K562 (cell line): ENCODE results near the gene PRKCE. TPM values are rescaled to one million over a fixed set of nuclear protein-coding genes. Genes with fewer than 3 reads are reported as not detected.

Experiments used
- ATAC-seq: fragments of 200-7000 bp; cut with Tn5 transposase; 3 replicates; pipeline ENCODE4 v1.9.1; 2020; ENCODE audit warnings: moderate library complexity
- BruUV-seq: library from RNA; stranded (reverse); fragments of 400-500 nt; replicated peaks from 2 replicates; lab custom pipeline; 2021; lab: Mats Ljungman, UMichigan
- CTCF ChIA-PET: fragments of 300-600 bp; formaldehyde crosslinking; extraction: SDS; loops from one replicate; lab custom pipeline; 2021; ENCODE audit warnings: low intra/inter-chr PET ratio; lab: Yijun Ruan, JAX
- POLR2A ChIA-PET: fragments of 300-600, 350-650 bp; sonication (Branson Sonifier 250); formaldehyde crosslinking; extraction: SDS; loops from one replicate; lab custom pipeline; 2021; ENCODE audit warnings: antibody characterized with exemption, inconsistent platforms; lab: Yijun Ruan, JAX
- DNase-seq, 4 experiments: peaks; one replicate each; pipeline versions ENCODE4 v3.0.0 to v3.0.0-alpha.2; 2011 to 2018; ENCODE audit warnings: low spot score in 3 of 4, mixed read lengths in 3 of 4; ENCODE audit errors: extremely low read depth in 1 of 4
- FAIRE-seq: peaks from 2 replicates; lab custom pipeline; 2011; peaks lifted over from hg19 to GRCh38; lab: Jason Lieb, UNC
- H2AFZ ChIP-seq: 2 replicates; pipeline ENCODE4 v1.6.0; 2011; ENCODE audit warnings: low read depth, low read length, control low read depth, inconsistent platforms
- H3K27ac ChIP-seq: fragments of 200-600 bp; 3 replicates; pipeline ENCODE4 v1.8.0; 2011; ENCODE audit warnings: low read depth, mild to moderate bottlenecking, control low read depth, inconsistent platforms, low read length, moderate library complexity, mixed read lengths; ENCODE audit errors: extremely low read depth
- H3K27me3 ChIP-seq, 2 experiments: fragments of 300-600 bp in 1 of 2; 2 replicates in 1 of 2; 3 replicates in 1 of 2; pipeline versions ENCODE4 v1.6.0 to v1.8.0; 2011; ENCODE audit warnings: inconsistent platforms in 2 of 2, low read length in 2 of 2, mild to moderate bottlenecking in 1 of 2, mixed read lengths in 1 of 2, moderate library complexity in 1 of 2; ENCODE audit not compliant: control insufficient read depth in 2 of 2, insufficient read depth in 2 of 2
- H3K36me3 ChIP-seq: fragments of 300-600 bp; 3 replicates; pipeline ENCODE4 v1.8.0; 2011; ENCODE audit warnings: mild to moderate bottlenecking, low read length, inconsistent platforms; ENCODE audit not compliant: control insufficient read depth, insufficient read depth
- H3K4me1 ChIP-seq, 2 experiments: fragments of 200-600 bp in 1 of 2; replicated peaks in 1 of 2; 2 replicates in 1 of 2; 3 replicates in 1 of 2; pipeline versions ENCODE4 v1.5.1 to v1.8.0; 2011; ENCODE audit warnings: inconsistent platforms in 2 of 2, low read length in 2 of 2, mild to moderate bottlenecking in 1 of 2, mixed read lengths in 1 of 2, moderate library complexity in 1 of 2; ENCODE audit not compliant: control insufficient read depth in 2 of 2, insufficient read depth in 2 of 2
- H3K4me2 ChIP-seq: 2 replicates; pipeline ENCODE4 v1.6.1; 2011; ENCODE audit warnings: low read length, control low read depth, inconsistent platforms, mixed read lengths; ENCODE audit not compliant: insufficient read depth
- H3K4me3 ChIP-seq: fragments of 200-600 bp; sonication (generic), shearing (Covaris generic); 2 replicates; pipeline ENCODE4 v1.5.1; 2016; ENCODE audit warnings: control low read depth, inconsistent platforms
- H3K79me2 ChIP-seq: fragments of 200-600 bp; 3 replicates; pipeline ENCODE4 v1.8.0; 2011; ENCODE audit warnings: low read length, inconsistent platforms; ENCODE audit not compliant: control insufficient read depth, insufficient read depth
- H3K9ac ChIP-seq, 2 experiments: 2 replicates each; pipeline versions ENCODE4 v1.6.0 to v1.6.1; 2011; ENCODE audit warnings: low read depth in 2 of 2, low read length in 2 of 2, control low read depth in 1 of 2, inconsistent platforms in 1 of 2, mild to moderate bottlenecking in 1 of 2, mixed read lengths in 1 of 2; ENCODE audit not compliant: insufficient read depth in 1 of 2
- H3K9me1 ChIP-seq: one replicate; pipeline ENCODE4 v1.6.0; 2011; ENCODE audit warnings: inconsistent platforms, mild to moderate bottlenecking, low read length, moderate library complexity; ENCODE audit not compliant: control insufficient read depth, insufficient read depth
- H3K9me3 ChIP-seq: replicated peaks from 2 replicates; pipeline ENCODE4 v1.5.1; 2011; ENCODE audit warnings: low read depth, low read length, inconsistent platforms; ENCODE audit not compliant: control insufficient read depth, insufficient read depth
- H4K20me1 ChIP-seq: replicated peaks from 2 replicates; pipeline ENCODE4 v1.6.1; 2011; ENCODE audit warnings: low read length, inconsistent platforms, mixed read lengths; ENCODE audit not compliant: control insufficient read depth, insufficient read depth
- ASH1L ChIP-seq: fragments of 450-650 bp; IDR thresholded peaks from 2 replicates; pipeline ENCODE4 v1.6.1; 2018; ENCODE audit warnings: borderline replicate concordance, mild to moderate bottlenecking, low read depth; ENCODE audit not compliant: partially characterized antibody
- CBFA2T3 ChIP-seq: fragments of 450-650 bp; IDR thresholded peaks from 2 replicates; pipeline ENCODE4 v1.6.1; 2017
- FOXA3 ChIP-seq, 2 experiments: fragments of 450-650 bp in 1 of 2; sonication (generic) in 1 of 2; formaldehyde crosslinking; IDR thresholded peaks in 1 of 2; conservative IDR thresholded peaks in 1 of 2; 2 replicates each; pipeline versions ENCODE4 v1.4.0 to v1.8.0; 2020 to 2022; ENCODE audit warnings: mild to moderate bottlenecking in 2 of 2, missing genetic modification reagents in 1 of 2
- FOXP4 ChIP-seq: sonication (generic); formaldehyde crosslinking; IDR thresholded peaks from 2 replicates; pipeline ENCODE4 v1.8.0; 2022; ENCODE audit warnings: mild to moderate bottlenecking, missing genetic modification reagents, borderline replicate concordance
- GABPB2 ChIP-seq: fragments of 250-450 bp; sonication (Bioruptor Pico); conservative IDR thresholded peaks from 2 replicates; pipeline ENCODE4 v1.5.1; 2021; ENCODE audit warnings: mild to moderate bottlenecking
- GATAD2B ChIP-seq: fragments of 450-650 bp; IDR thresholded peaks from 2 replicates; pipeline ENCODE4 v1.6.1; 2017; ENCODE audit warnings: mild to moderate bottlenecking, borderline replicate concordance
- RBBP5 ChIP-seq: fragments of 200-600 bp; sonication (generic); IDR thresholded peaks from 2 replicates; pipeline ENCODE4 v1.6.1; 2012; ENCODE audit warnings: borderline replicate concordance, mild to moderate bottlenecking, low read length, control low read depth, inconsistent platforms; ENCODE audit not compliant: insufficient read depth, poor library complexity, severe bottlenecking
- ZNF23 ChIP-seq: fragments of 250-450 bp; sonication (Bioruptor Pico); IDR thresholded peaks from 2 replicates; pipeline ENCODE4 v1.4.0; 2020; ENCODE audit warnings: mild to moderate bottlenecking
- ZNF354B ChIP-seq: fragments of 250-450 bp; sonication (Bioruptor Pico); IDR thresholded peaks from 2 replicates; pipeline ENCODE4 v1.4.0; 2020
- WGBS: fragments of 100-300 bp; shearing (Covaris generic); methylation state at CpG from one replicate; pipeline ENCODE4 v1.1.6; 2016; ENCODE audit warnings: low coverage, mixed read lengths; ENCODE audit not compliant: insufficient coverage; ENCODE audit errors: missing lambda C conversion rate; 5-methylcytosine and 5-hydroxymethylcytosine counted together
- in situ Hi-C: fragments of 300-500 bp; cut with MboI; formaldehyde crosslinking; loops from 4 replicates; pipeline ENCODE4 v1.15.0; 2018; ENCODE audit warnings: inconsistent platforms, mixed read lengths
- intact Hi-C: fragments of 100-400 bp; cut with micrococcal nuclease; formaldehyde crosslinking; loops from 2 replicates; pipeline ENCODE4 v1.14.2; 2022
- polyA plus RNA-seq, 8 experiments: library from polyadenylated mRNA; depleted of rRNA in 4 of 8; stranded (reverse) in 5 of 8; unstranded in 3 of 8; fragments of >200 nt; fragmentation: Nextera tagmentation in 2 of 8; fragmentation: Illumina TruSeq in 1 of 8; extraction: Ambion mirVana in 2 of 8; extraction: Trizol in 1 of 8; gene quantifications; 2 replicates each; pipeline versions ENCODE4 v1.2.1 to v1.2.3, GENCODE V29; 2011 to 2014; ENCODE audit warnings: inconsistent platforms in 1 of 8, missing spikeins in 1 of 8
- total RNA-seq, 7 experiments: library from RNA; depleted of rRNA in 6 of 7; stranded (reverse); fragments of >200 nt in 6 of 7; fragmentation: Illumina TruSeq in 2 of 7; extraction: Trizol in 2 of 7; gene quantifications; 2 replicates each; pipeline versions ENCODE4 v1.2.1 to v1.2.3, GENCODE V29; 2011 to 2021; ENCODE audit warnings: low replicate concordance in 1 of 7

Gene PRKCE
- total and polyA plus RNA-seq, 9 of the 15 experiments (the other 6 are each of a cell fraction or from before 2014, with no cell fraction given), result 0.06 to 1.0 (median 0.22) TPM; not detected in 1

GRCh38 chr2:46227022-46227421, 575.5 kb downstream of the PRKCE start:
- WGBS, result 31% methylated on average over 3 of the region's 3 CpGs
- BruUV-seq, result no TSS peak
- Histone ChIP-seq H3K4me2 (no peak overlapping the region), H3K27me3 (no peaks in the 10 kb centered on the region), H3K36me3 (no peaks in the 10 kb centered on the region), H3K79me2 (no peaks in the 10 kb centered on the region), H3K27ac (no peak overlapping the region), H3K9me1 (no peaks in the 10 kb centered on the region), H3K4me3 (no peak overlapping the region), H3K9me3 (no peaks in the 10 kb centered on the region), H3K4me1 (peaks cover 5 to 12% of the 10 kb centered on the region in 2 experiments; a peak in 3 of 5 replicates), H2AFZ (no peak overlapping the region), H3K9ac (no peak overlapping the region), H4K20me1 (no peaks in the 10 kb centered on the region)
- ChIA-PET POLR2A (interaction anchor here (0.9 kb wide), 1 partner anchor 26 kb away, joined by 3 read pairs; no protein-coding TSS in a partner anchor), CTCF (no interaction called here)
- FAIRE-seq (no peak), ATAC-seq (no peak), DNase-seq (no peak)
- no peak for TF ChIP-seq GATAD2B
- TF ChIP-seq FOXP4, result no peak
- TF ChIP-seq FOXA3 (CRISPR knock-in tag; conservative IDR thresholded peaks at IDR 0.05 in 1 of 2, IDR thresholded peaks at IDR 0.05 in 1 of 2), result no peak
- TF ChIP-seq ZNF354B (CRISPR knock-in tag), result no peak
- no peak for TF ChIP-seq CBFA2T3
- no peak for TF ChIP-seq RBBP5
- no peak for TF ChIP-seq ZNF23 (CRISPR knock-in tag)
- no peak for TF ChIP-seq GABPB2 (CRISPR knock-in tag)
- no peak for TF ChIP-seq ASH1L
- intact Hi-C loops, result no loop called here
- in situ Hi-C loops, result no loop called here
